ENCODE data around the gene SNU13.

DNA sequence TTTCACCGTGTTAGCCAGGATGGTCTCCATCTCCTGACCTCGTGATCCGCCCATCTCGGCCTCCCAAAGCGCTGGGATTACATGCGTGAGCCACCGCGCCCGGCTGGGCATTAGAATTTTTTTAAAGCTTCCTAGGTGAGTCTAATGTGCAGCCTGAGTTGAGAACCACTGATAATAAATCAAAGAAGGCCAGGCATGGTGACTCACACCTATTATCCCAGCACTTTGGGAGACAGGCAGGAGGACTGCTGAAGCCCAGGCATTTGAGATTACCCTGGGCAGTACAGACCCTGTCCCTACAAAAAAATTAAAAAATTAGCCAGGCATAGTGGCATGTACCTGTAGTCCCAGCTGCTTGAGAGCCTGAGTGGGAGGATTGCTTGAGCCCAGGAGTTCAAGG, 24.3 kb upstream of the SNU13 start:
- TF ChIP-seq, protein P1, sequence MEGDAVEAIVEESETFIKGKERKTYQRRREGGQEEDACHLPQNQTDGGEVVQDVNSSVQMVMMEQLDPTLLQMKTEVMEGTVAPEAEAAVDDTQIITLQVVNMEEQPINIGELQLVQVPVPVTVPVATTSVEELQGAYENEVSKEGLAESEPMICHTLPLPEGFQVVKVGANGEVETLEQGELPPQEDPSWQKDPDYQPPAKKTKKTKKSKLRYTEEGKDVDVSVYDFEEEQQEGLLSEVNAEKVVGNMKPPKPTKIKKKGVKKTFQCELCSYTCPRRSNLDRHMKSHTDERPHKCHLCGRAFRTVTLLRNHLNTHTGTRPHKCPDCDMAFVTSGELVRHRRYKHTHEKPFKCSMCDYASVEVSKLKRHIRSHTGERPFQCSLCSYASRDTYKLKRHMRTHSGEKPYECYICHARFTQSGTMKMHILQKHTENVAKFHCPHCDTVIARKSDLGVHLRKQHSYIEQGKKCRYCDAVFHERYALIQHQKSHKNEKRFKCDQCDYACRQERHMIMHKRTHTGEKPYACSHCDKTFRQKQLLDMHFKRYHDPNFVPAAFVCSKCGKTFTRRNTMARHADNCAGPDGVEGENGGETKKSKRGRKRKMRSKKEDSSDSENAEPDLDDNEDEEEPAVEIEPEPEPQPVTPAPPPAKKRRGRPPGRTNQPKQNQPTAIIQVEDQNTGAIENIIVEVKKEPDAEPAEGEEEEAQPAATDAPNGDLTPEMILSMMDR (IDR thresholded peaks at IDR 0.05) = no peak
- TF ChIP-seq POLR2AphosphoS5 (IDR thresholded peaks at IDR 0.05) (no peak), POLR2A (IDR thresholded peaks at IDR 0.05; ENCODE audit: low read depth) (no peak)

All from esophagus muscularis mucosa (tissue), 3 donors.